Measurements from ENCODE around the gene FAM78A. TPM values are rescaled to one million over a fixed set of nuclear protein-coding genes. Genes with fewer than 3 reads are reported as not detected.

Gene FAM78A
- polyA plus RNA-seq, 4 donors = 2.8 to 3.2 (median 3.1) TPM

GRCh38 chr9:131303381-131304321, 27.3 kb upstream of the FAM78A start:
- DNase-seq (ENCODE audit: low read depth in 4 of 4, low spot score in 3 of 4) = no peak

DNA sequence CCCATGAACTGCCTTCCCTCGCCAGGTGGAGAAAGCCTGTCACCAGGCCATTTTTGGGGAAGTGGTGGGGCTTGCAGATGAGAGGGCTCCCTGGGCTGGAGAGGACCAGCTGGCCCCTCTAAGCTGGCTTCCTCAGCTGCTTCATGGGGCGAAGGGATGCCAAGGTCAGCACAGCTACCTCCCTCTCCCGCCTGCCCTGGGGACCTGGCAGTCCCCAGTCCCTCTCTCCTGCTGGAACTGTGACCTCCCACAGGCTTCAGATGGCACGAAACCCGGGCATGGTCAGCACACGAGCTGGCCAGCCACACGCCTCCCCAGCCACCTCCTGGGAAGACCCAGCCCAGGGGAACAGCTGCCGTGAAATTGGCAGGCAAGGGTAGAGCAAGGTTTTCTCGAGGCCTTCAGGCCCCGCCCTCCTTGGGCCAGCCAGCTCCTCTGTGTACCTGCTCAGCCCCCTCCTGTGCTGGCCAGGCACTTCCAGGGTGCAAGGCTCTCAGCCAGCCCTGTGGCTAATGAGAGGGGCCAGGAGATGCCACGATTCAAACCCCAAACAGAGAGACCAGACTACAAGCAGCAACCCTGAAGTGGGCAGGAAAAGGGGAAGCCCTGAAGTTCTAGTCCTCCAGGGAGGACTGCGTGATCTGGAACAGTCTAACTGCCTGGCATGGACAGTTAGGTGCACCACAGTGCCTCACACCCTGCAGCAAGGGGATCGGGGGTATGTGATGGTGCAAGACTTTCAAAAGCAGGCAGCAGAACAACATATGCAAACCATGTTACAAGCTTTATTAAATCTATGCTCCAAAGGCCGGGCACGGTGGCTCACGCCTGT, 26.1 kb upstream of the FAM78A start:
- DNase-seq (ENCODE audit: low read depth in 4 of 4, low spot score in 3 of 4) = no peak

GRCh38 chr9:131300444-131300843, 24.1 kb upstream of the FAM78A start:
- no peak for DNase-seq (ENCODE audit: low read depth in 4 of 4, low spot score in 3 of 4)

DNA sequence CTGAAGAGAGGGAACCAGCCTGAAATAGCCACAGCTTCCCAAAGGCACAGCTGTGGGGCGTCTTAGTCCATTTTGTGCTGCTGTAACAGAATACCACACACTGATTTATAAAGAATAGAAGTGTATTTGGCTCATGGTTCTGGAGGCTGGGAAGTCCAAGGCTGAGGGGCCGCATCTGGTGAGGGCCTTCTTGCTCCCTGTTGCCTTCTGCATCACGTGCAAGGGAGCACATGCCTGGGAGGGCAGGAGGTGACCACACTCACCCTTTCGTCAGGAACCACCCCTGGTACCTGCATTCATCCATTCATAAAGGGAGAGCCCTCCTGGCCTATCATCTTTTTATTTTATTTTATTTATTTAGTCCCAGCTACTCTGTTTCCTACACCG, 23.6 kb upstream of the FAM78A start:
- no peak for DNase-seq (ENCODE audit: low read depth in 4 of 4, low spot score in 3 of 4)

DNA sequence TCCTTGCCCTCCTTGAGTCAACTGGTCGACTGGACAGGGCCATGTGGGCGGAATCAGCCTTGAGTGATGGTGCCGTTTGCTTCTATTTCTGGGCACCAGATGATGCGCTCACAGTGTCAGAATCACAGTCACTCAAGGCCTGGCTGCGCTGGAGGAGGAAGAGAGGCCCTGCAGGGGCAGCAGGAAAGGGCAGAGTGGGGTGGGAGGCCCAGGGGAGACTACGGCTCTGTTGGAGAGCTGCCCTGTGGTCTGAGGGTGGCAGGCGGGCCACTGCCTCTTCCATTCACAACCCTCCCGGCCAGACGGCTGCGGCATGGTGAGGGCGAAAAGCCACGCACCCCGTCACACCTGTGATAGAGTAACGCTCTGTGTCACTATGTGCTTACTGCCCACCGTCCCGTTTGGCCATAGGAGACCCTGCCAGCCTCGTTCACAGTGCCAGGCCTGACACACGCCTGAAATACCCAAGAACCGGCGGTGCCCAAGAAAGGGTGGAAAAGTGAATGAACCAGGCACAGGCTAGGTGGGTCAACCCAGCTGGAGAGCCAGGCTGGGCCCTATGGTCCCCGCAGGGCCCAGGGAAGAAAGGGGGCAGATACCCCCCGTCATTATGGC, 23.1 kb upstream of the FAM78A start:
- DNase-seq (ENCODE audit: low read depth in 4 of 4, low spot score in 3 of 4) = no peak

GRCh38 chr9:131298816-131299215, 22.5 kb upstream of the FAM78A start:
- no peak for DNase-seq (ENCODE audit: low read depth in 4 of 4, low spot score in 3 of 4)

GRCh38 chr9:131298341-131298740, 22.0 kb upstream of the FAM78A start:
- no peak for DNase-seq (ENCODE audit: low read depth in 4 of 4, low spot score in 3 of 4)

- no peak for DNase-seq (ENCODE audit: low read depth in 4 of 4, low spot score in 3 of 4)
Measured at GRCh38 chr9:131297903-131298302, 21.6 kb upstream of the FAM78A start.

DNA sequence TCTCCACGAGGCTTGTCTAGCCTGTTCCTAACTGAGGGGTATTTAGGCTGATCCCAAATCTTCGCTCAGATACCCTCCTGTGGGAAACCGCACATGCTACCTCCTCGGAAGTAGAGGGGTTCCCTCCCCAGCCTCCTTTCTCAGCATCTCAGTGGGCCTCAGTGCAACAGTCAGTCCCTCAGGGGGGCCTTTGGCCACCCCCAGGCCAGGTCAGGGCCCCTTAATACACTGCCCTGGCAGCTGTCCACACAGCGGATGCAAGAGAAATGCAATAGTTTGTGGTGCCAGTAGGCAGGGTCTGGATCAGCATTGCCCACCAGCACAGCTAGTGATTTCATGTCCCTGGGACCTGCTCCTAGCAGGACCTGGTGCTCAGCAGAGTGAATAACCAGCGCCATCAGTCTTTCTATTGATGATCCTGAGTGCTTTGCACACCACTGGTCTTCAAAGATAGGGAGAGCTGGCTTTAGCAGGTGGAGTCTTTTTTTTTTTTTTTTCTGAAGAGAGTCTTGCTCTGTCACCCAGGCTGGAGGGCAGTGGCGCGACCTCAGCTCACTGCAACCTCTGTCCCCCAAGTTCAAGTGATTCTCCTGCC, 20.7 kb upstream of the FAM78A start:
- DNase-seq (ENCODE audit: low read depth in 4 of 4, low spot score in 3 of 4) = no peak

DNA sequence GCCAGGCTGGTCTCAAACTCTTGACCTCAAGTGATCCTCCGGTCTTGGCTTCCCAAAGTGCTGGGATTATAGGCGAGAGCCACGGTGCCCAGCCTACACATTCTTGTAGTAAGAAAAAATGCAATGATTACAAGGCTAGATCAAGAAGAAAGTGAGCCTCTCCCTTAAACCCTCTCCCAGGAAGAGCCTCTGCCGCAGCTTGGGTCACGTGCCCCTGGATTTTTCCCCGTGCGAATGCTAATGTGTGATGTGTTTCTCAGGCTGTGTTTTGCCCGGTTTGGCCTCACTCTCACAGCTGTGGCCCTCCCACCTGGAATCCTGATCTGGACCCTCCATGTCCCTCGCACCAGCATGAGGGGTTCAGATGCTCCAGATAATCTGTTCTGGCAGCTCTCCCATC, 20.1 kb upstream of the FAM78A start:
- no peak for DNase-seq (ENCODE audit: low read depth in 4 of 4, low spot score in 3 of 4)

DNA sequence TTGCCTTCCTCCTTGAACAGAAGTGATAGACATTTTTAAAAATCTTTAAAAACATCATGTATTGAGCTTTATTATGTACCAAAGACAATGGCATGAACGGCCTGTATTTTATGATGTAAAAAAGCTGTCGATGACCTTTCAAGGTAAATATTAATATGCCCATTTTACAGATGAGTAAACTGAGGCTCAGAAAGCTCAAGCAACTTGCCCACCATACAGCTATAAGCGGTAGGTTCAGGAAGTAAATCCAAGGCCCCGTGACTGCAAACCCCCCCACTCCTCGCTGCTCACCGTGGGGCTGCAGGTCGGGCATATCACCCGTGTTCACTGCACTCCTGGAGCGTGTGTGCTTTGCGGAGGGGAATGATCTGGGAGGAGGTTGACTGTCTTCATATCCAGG, 16.6 kb upstream of the FAM78A start:
- no peak for DNase-seq (ENCODE audit: low read depth in 4 of 4, low spot score in 3 of 4)

DNA sequence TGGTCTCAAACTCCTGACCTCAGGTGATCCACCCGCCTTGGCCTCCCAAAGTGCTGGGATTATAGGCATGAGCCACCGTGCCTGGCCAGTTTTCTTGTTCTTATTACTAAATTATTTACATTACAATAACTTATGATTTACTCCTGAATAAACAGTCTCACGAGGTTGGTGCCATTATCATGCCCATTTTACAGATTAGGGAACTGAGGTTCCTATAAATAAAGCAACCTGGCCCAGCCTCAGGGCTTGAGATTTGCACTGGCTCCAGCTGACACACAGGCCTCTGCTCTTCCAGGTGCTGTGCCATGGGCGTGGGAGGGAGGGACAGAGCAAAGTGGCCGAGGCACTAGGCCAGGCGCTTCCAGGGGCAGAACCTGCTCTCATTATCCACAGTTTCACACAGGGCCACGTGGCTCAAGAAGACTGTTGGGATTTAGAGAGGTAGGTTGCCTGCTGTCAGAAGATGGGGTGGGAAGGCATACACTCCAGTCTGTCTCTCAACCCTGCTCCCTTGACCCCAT, 15.5 kb upstream of the FAM78A start:
- DNase-seq (ENCODE audit: low read depth in 4 of 4, low spot score in 3 of 4) = no peak

- DNase-seq (ENCODE audit: low read depth in 4 of 4, low spot score in 3 of 4) = no peak
Measured at GRCh38 chr9:131290767-131291370, 14.6 kb upstream of the FAM78A start.

DNA sequence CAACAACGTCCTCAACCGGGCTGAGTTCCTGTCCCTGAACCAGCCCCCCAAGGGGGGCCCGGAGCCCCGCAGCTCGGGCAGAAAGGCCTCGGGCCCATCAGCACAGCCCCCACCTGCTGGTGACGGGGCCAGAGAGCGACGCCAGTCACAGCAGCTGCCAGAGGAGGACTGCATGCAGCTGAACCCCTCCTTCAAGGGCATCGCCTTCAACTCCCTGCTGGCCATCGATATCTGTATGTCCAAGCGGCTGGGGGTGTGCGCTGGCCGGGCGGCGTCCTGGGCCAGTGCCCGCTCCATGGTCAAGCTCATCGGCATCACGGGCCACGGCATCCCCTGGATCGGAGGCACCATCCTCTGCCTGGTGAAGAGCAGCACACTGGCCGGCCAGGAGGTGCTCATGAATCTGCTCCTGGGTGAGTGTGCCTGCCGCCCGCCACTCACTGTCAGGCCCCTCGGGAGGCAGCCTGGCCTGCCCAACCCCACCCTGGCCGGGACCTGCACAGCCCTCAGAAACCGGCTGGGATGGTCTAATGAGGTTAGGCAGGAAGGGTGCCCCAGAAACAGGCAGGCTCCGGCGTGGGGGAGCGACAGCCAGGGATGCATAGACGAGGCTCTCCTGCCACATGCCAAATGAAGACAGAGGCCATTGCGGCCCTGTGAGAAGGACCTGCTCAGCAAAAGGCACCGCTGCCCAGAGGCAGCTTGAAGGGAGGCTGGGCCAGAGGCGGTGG, 13.9 kb upstream of the FAM78A start:
- no peak for DNase-seq (ENCODE audit: low read depth in 4 of 4, low spot score in 3 of 4)

DNA sequence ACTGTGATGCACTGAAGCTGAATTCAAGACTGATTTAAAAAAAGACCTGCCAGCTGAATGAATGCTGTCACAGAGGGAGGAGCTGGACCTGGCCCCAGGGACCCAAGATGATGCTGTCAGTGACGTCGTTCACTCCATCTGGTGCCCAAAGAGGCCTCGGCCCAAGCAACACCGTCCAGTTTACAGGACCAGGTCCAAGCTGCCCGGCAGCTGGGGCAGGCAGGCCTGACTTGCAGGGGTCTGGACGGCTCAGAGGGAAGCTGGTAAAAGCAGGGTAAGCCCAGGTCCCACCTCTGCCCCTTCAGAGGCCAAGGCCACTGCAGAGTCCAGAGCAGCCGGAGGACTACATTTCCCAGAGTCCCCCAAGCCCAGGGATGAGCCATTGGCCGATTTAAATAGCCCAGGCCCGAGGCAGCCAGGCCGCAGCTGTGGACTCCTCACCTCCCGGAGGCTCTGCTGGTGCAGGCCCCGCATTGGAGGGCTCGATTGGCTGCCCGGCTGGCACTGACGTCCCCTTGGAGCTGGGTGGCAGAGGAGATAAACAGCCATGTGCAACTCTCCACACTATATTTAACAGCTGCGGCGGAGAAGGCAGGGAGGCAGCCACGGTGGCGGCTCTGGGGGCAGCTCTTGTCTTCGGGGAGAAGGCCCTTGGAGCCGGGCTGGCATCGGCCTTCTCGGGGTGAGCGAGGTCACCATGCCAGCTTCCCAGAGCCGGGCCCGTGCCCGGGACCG, 13.2 kb upstream of the FAM78A start, which contains the start of gene PLPP7:
Gene PLPP7 (plus strand): TSS at position 423 of the 735 bp plus-strand sequence. CDS start 275 bp downstream, at position 698.
- DNase-seq (ENCODE audit: low read depth in 4 of 4, low spot score in 3 of 4) = no peak

DNA sequence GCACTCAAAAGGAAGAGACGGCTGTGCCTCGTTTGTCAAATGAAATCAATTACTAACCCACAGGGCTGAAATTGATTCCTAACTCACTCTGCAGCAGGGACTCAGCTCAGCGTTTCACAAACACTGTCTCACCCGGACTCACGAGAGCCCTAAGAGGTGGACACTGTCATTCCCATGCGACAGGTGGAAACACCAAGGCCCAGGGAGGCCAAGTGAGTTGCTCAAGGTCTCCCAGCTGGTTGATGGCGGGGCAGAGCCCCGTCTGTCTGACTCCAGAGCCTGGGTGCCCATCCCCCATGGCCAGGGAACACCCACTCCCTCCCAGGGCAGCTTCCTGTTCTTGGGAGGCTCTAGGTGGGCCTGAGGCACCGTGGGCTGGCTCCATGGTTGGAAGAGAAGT, 11.9 kb upstream of the FAM78A start:
- DNase-seq (ENCODE audit: low read depth in 4 of 4, low spot score in 3 of 4) = no peak

DNA sequence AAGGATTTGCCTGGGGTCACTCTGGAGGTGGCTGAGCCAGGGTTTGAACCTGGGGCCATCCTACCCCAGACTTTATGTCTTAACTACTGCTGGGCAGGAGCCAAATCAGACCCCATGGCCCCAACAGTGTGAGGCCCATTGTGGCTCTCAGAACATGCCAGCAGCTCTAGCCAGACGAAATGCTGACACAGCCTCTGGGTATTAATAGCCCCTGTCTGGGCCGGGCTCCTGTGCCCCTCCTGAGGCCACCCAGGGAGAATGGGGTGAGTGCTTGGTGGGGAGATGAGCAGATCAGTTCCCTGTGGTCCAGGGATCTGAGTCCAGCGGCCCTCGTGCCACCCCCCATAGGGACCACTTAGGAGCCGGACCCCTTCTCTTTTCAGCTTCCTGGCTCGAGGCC, 11.0 kb upstream of the FAM78A start:
- no peak for DNase-seq (ENCODE audit: low read depth in 4 of 4, low spot score in 3 of 4)

- no peak for DNase-seq (ENCODE audit: low read depth in 4 of 4, low spot score in 3 of 4)
Measured at GRCh38 chr9:131284856-131285255, 8.5 kb upstream of the FAM78A start.

Measured in right renal pelvis (tissue), 4 donors.